Gastroesophageal sphincter (tissue), 4 donors: ENCODE results near the gene ITGB1BP1. TPM values are rescaled to one million over a fixed set of nuclear protein-coding genes. Genes with fewer than 3 reads are reported as not detected.

Experiments used
- ATAC-seq: fragments of 150-250 bp; one replicate; pipeline ENCODE4 v1.9.1; 2016; ENCODE audit warnings: mild to moderate bottlenecking, moderate library complexity
- H3K27ac ChIP-seq, 4 donors: fragments of 200-600 bp; sonication (generic) in 3 of 4; 1 replicate in 3 of 4; 2 replicates in 1 of 4; pipeline ENCODE4 v1.5.1; 2016 to 2019
- H3K27me3 ChIP-seq: fragments of 200-600 bp; sonication (generic); one replicate; pipeline ENCODE4 v1.5.1; 2019
- H3K36me3 ChIP-seq, 2 donors: fragments of 200-600 bp; sonication (generic); one replicate each; pipeline ENCODE4 v1.5.1; 2019; ENCODE audit warnings: control low read depth in 1 of 2
- H3K4me1 ChIP-seq, 3 donors: fragments of 200-600 bp; sonication (generic); 1 replicate in 2 of 3; 2 replicates in 1 of 3; pipeline ENCODE4 v1.5.1; 2016 to 2019; ENCODE audit warnings: control low read depth in 2 of 3
- H3K4me3 ChIP-seq, 2 donors: fragments of 200-600 bp; sonication (generic); one replicate each; pipeline ENCODE4 v1.5.1; 2019; ENCODE audit warnings: mild to moderate bottlenecking in 1 of 2, moderate library complexity in 1 of 2
- H3K9me3 ChIP-seq, 3 donors: fragments of 200-600 bp; sonication (generic); one replicate each; pipeline ENCODE4 v1.5.1; 2017 to 2019; ENCODE audit warnings: control low read depth in 2 of 3
- CTCF ChIP-seq, 4 experiments: fragments of 200-600 bp in 2 of 4; fragments of 450-650 bp in 2 of 4; sonication (generic) in 1 of 4; IDR thresholded peaks; one replicate each; pipeline ENCODE4 v1.5.1; 2017 to 2019; ENCODE audit warnings: antibody characterized with exemption in 4 of 4, mild to moderate bottlenecking in 2 of 4, moderate library complexity in 2 of 4
- EP300 ChIP-seq: sonication (generic); formaldehyde crosslinking; IDR thresholded peaks from one replicate; pipeline ENCODE4 v1.6.1; 2017; ENCODE audit warnings: antibody characterized with exemption, mild to moderate bottlenecking
- POLR2A ChIP-seq, 2 donors: fragments of 450-650 bp; IDR thresholded peaks; one replicate each; pipeline ENCODE4 v1.6.1; 2017; ENCODE audit warnings: antibody characterized with exemption in 2 of 2, mild to moderate bottlenecking in 2 of 2, moderate library complexity in 1 of 2
- POLR2AphosphoS5 ChIP-seq: sonication (generic); formaldehyde crosslinking; IDR thresholded peaks from one replicate; pipeline ENCODE4 v1.6.1; 2017; ENCODE audit warnings: antibody characterized with exemption
- WGBS, 2 donors: methylation state at CpG; one replicate each; pipeline ENCODE4 v1.1.5; 2018; ENCODE audit warnings: low coverage in 1 of 2; 5-methylcytosine and 5-hydroxymethylcytosine counted together
- total RNA-seq, 4 donors: library from RNA; depleted of rRNA; stranded (reverse); fragments of >200 nt; gene quantifications; one replicate each; pipeline ENCODE4 v1.1.0, GENCODE V29; 2016

ITGB1BP1 gene
- total RNA-seq, 4 donors from 2014 or later = 52.8 to 80.4 (median 69.6) TPM

GRCh38 chr2:9391961-9392720 lies 31.2 kb downstream of the ITGB1BP1 start:
- no peak for ATAC-seq
- peaks cover 0 to 87% of the 10 kb centered on the region in 2 donors for H3K36me3 ChIP-seq
- no peak for TF ChIP-seq POLR2AphosphoS5
- TF ChIP-seq POLR2A (IDR thresholded peaks at IDR 0.05) = no peak
- no peak for TF ChIP-seq CTCF (IDR thresholded peaks at IDR 0.05)
- TF ChIP-seq EP300 = no peak
- whole genome bisulfite sequencing, 2 donors = 61 to 88% methylated on average over 2 to 4 of the region's 13 CpGs
- H3K9me3 ChIP-seq = no peaks in the 10 kb centered on the region
- peak overlapping the region in 3 of 4 donors; percentile 59 to 69 (median 63) for H3K27ac ChIP-seq
- H3K4me3 ChIP-seq = no peak overlapping the region
- no peaks in the 10 kb centered on the region for H3K27me3 ChIP-seq
- peaks cover 0 to 23% (median 3%) of the 10 kb centered on the region in 3 donors for H3K4me1 ChIP-seq

GRCh38 chr2:9390991-9391390 lies 32.3 kb downstream of the ITGB1BP1 start:
- WGBS, 2 donors = 87 to 95% methylated on average over 4 to 19 of the region's 19 CpGs
- Histone ChIP-seq H3K4me1 (peaks cover 0 to 30% (median 3%) of the 10 kb centered on the region in 3 donors), H3K4me3 (no peak overlapping the region), H3K36me3 (peaks cover 0 to 83% of the 10 kb centered on the region in 2 donors), H3K9me3 (no peaks in the 10 kb centered on the region), H3K27me3 (no peaks in the 10 kb centered on the region), H3K27ac (no peak overlapping the region)
- no peak for ATAC-seq
- TF ChIP-seq POLR2A (IDR thresholded peaks at IDR 0.05) (no peak), CTCF (IDR thresholded peaks at IDR 0.05) (no peak), POLR2AphosphoS5 (no peak), EP300 (no peak)

GRCh38 chr2:9390151-9390850 lies 33.0 kb downstream of the ITGB1BP1 start:
- no peak for ATAC-seq
- 100% methylated on average over 3 of the region's 7 CpGs; no CpG with 5 or more reads in 1 of the 2 donors for WGBS, 2 donors
- Histone ChIP-seq H3K36me3 (peaks cover 0 to 86% of the 10 kb centered on the region in 2 donors), H3K4me3 (no peak overlapping the region), H3K9me3 (no peaks in the 10 kb centered on the region), H3K27me3 (no peaks in the 10 kb centered on the region), H3K4me1 (peaks cover 0 to 30% (median 3%) of the 10 kb centered on the region in 3 donors), H3K27ac (no peak overlapping the region)
- TF ChIP-seq POLR2AphosphoS5 (no peak), EP300 (no peak), CTCF (IDR thresholded peaks at IDR 0.05) (no peak), POLR2A (IDR thresholded peaks at IDR 0.05) (no peak)

GRCh38 chr2:9388950-9389911 lies 34.1 kb downstream of the ITGB1BP1 start:
- ATAC-seq = no peak
- Histone ChIP-seq H3K4me1 (peaks cover 0 to 30% (median 3%) of the 10 kb centered on the region in 3 donors), H3K27ac (peak overlapping the region in 1 of 4 donors; percentile 1), H3K4me3 (no peak overlapping the region), H3K27me3 (no peaks in the 10 kb centered on the region), H3K36me3 (peaks cover 0 to 86% of the 10 kb centered on the region in 2 donors), H3K9me3 (no peaks in the 10 kb centered on the region)
- TF ChIP-seq CTCF (IDR thresholded peaks at IDR 0.05) (no peak), POLR2AphosphoS5 (no peak), POLR2A (IDR thresholded peaks at IDR 0.05) (no peak), EP300 (no peak)
- 79 to 93% methylated on average over 3 to 8 of the region's 28 CpGs for WGBS, 2 donors
